Activated CD8-positive, alpha-beta memory T cell treated with anti-CD3 and anti-CD28 coated beads, Interleukin-2, amount 50 U/mL, for 24 hours (primary cell): Measurements from ENCODE around the gene ARHGEF5.
"Not testable (repeated sequence)": the region's sequence is repeated elsewhere in the genome, so short reads cannot be mapped to it uniquely, and the experiment has no call there.

Source experiments
- DNase-seq: peaks from one replicate; pipeline ENCODE4 v3.0.0-alpha.2; 2020; ENCODE audit errors: extremely low read depth

Gene ARHGEF5

DNA sequence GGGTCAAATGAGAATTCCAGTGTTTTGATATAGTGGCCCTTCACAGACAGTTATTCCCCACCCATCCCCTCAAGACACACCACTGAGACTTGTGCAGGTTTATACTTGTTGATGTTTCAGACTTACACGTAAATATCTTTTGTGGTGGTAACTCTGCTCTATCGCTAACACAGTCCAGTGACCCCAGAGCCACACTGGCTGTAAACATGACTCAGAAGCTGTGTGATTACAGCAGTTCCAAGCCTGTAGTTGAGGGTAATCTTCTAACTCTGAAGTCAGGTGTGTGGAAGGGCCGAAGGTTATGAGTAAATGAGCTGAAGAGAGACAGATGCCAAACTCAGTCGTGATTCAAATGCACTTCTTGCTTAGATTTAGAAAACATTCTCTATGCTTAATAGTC is 28.9 kb downstream of the ARHGEF5 start:
- no peak for DNase-seq

DNA sequence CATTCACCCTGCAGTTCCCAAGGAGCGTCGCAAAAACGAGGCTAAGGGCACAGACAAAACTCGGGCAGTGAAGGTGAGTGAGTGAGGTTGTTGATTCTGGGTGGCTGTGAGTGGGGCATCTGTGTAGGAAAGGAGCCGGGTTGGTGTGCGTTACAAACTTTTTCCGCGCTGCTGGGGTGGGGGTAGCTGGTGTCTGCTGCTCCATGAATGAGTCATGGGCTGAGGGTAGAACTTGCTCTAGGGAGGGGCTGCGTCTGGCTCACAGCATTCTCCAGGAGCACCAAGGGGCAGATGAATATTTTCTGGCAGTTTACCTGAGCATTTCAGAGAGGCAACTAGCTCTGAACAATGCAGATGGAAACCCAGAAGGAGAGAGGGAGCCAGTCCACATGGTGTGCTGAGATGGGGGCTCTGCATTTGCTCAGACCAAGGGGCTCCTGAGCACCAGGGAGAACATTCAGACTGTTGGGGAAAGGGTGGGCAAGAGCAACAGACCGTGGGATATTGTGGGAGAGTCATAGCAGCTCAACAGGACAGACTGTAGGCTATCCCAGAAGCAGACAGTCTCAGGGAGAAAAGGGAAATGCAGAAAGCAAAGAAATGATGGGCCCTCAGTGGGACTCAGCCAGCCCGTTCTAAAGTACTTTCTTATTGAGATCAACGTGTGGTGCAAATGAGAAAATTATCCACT is 29.5 kb downstream of the ARHGEF5 start:
- no peak for DNase-seq

DNA sequence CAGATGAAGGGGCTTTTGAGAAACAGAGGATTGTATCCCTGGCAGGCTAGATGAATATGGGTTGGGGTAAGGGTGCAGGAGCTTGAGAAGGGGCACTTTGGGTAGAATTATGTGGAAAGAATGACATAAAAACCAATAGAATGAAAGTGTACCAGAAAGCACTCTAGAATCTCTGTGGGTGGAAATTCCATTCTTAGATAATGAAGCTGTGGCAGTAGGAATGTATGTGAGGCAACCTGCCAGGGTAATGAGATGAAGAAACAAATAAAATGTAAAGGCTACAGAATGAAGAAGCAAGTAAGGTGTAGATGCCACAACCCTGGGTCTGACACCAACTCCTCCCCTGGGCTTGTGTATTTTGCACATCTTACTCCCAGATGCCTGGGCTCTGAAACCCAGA is 31.5 kb downstream of the ARHGEF5 start:
- DNase-seq, result no peak

DNA sequence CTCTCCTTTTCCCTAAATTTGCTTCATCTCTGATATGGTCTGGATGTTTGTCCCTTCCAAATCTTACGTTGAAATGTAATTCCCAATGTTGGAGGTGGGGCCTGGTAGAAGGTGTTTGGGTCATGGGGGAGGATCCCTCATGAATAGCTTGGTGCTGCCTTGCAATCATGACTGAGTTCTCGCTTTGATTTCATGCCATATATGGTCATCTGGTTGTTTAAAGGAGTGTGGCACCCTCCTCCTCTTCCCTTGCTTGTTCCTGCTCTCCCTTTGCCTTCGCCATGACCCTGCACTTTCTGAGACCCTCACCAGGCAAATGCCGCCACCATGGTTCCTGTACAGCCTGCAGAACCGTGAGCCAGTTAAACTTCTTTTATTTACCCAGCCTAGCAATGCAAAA is 33.7 kb downstream of the ARHGEF5 start:
- DNase-seq, result no peak

DNA sequence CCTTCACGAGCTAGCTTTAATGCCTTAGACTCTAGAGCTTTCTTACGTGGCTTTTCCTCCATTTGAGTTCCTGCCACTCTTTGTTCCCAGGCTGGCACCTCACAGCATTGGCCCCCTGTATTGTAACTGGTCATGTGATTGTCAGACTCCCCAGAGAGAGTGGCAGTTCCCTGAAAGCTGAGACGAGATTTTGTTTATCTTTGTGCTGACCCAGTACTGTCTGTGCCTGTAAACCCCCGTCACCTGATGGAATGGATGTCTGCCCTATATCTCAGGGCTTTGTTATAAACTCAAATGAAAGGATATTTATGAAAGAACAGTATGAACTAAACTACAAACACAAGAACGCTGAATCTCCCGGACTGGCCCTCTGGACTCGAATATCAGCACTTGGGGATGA is 35.3 kb downstream of the ARHGEF5 start:
- DNase-seq, result no peak

DNA sequence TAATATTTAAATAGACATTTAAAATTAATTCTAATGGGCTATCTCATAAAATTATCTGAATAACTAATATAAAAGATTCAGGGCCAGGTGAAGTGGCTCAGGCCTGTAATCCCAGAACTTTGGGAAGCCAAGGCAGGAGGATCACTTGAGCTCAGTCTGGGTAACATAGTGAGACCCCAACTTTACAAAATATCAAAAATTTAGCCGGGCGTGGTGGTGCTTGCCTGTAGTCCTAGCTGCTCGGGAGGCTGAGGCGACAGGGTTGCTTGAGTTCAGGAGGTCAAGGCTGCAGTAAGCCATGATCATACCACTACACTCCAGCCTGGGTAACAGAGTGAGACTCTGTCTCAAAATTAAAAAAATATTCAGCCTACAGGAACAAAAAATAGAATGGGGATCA is 35.8 kb downstream of the ARHGEF5 start:
- no peak for DNase-seq

DNA sequence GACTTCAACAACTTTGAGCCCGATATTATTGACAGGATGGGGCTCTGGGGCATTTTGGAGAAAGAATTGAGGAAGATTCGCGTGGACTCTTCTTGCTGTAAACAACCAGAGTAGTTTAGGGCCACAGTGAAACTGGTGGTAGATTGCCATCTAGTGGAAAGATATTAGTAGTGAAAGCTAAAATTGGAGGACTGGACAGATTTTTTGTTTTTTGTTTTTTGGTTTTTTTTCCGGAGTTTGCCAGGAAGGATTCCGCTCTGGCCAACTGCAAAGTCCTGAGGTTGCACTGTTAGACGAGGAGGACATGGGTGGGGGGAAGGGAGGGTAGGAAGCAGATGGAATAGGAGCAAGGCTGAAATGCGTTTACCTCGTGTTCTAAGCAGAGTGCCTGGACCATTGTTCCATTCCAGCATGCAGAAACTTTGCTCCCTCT is 36.6 kb downstream of the ARHGEF5 start:
- DNase-seq, result no peak

DNA sequence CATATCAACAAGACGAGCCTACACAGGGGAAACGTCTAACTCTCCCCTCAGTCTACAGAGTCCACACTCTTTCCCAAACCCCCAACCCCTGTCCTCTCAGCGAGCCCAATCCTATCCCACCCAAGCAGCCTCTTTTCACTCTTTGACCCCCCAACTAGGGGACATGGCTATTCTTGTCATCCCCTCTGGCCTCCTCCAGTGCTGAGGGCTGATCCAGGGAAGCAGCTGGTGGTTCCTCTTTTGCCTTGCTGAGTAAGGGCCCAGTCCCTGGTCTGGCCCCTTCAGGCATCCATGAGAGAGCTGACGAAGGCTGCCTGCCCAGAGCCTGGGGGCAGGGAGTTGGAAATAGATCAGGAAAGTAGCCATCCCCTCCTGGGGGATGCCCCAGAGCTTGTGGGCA is 41.9 kb downstream of the ARHGEF5 start:
- no peak for DNase-seq

DNA sequence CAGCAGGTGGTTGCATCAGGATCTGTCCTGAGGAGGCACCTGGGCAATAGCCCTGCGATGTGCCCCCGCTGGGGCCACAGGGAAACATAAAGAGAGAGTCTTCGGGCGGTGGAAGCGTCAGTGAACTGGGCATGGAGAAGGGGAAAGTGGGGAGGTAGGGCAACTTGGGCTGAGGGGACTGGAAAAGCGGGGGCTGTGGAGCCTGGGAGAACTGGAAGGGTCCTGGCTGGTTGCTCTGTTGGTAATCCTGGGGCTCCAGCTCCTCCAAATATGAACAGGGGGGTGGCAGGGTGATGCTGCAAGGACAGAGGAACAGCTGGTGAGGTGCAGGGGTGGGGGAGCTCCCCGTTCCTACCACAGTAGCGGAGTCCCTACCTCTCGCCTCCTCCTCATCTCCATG is 43.1 kb downstream of the ARHGEF5 start:
- no peak for DNase-seq

DNA sequence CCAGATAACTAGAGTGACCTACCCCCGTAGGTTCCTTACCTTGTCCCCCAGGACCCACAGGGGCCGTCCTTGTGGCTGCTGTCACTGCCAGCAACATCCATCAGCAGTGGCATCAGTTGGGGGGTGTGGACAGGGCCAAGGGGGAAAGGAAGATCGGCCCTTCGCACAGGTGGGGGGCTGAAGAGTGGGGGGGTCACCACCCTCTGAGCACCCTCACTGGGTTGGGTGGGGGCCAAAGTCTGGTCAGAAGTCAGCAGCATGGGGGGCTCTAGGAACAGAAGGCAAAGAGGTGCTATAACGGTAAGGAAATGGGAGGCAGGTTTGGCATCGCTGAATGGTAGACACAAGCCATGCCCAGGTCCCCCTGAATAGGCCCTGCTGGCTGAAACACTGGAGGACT is 43.7 kb downstream of the ARHGEF5 start:
- DNase-seq, result no peak

DNA sequence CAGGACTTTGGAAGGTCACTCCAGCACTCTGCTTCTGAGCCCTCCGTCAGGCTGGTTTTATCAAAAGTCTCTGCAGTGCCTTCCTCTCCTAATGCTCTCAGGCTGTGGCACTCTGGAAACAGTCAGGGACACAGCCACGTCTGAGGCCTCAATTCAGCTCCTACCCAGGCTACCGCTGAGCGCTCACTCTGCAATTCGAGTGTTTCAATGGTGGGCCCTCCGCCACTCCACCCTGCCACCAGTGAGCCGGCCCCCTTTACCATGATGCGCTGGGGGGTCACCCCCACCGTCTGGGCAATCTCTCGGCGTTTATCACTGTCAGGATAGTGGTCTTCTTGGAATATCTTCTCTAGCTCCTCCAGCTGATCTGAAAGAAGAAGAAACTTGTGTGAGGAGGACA is 44.7 kb downstream of the ARHGEF5 start:
- no peak for DNase-seq

DNA sequence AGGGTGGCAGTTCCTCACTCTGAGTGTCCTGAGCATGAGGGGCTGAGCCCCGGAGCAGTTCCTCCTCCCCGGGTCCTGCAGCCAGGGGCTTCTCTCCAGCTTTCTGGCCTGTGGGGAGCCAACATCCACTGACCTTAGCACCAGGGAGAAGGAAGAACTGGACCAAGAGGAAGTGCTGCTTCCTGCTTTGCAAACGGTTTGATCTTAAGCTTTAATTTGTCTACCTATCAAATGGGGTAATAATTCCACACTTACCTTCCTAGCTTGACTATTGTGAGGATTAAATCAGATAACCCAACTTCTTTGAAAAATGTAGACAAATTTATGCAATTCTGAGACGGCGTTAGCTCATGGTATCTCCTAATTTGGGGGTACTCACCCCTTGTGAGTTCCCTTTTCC is 46.3 kb downstream of the ARHGEF5 start:
- no peak for DNase-seq

DNA sequence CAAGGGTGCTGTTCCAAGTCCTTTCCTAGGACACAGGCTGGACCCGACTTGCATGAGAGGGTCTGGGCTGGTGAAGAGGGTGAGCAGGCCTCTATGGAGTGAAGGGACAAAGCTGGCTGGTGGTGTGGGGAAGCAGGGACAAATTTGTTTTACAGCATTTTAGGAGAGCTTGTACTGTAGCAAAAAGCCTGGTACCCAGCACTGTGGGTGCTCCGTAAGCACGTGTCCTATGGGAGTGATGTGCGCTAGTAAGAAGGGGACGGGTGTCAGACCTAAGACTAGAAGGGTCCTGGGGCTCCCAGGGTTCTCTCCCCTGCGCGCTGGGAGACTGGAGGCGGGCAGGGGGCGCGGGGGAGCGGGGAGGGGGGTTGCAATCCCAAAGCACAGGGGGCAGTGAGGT is 47.9 kb downstream of the ARHGEF5 start:
- DNase-seq, result no peak

DNA sequence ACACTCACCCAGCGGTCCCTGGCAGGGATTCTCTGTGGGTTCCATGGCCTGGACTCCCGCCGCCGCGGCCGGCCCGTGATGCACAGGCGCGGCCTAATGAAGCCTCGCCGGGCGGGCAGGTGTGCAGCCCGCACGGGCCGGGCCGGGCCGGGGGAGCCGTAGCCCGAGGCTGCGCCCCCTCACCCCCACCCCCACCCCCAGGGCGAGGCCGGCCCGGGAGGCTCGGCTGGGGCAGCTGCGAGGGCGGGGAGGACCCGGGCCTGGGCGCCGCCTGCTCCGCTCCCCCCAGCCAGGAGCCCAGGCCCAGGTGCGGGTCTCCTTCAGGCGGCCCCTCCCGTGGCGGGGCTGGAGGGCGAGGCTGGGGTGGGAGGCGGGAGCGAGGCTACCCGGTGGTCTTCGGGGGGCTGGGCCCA is 48.5 kb downstream of the ARHGEF5 start, which contains the start of gene NOBOX:
NOBOX (minus strand) TSS at position 45 of the 413 bp plus-strand sequence.
- no peak for DNase-seq

DNA sequence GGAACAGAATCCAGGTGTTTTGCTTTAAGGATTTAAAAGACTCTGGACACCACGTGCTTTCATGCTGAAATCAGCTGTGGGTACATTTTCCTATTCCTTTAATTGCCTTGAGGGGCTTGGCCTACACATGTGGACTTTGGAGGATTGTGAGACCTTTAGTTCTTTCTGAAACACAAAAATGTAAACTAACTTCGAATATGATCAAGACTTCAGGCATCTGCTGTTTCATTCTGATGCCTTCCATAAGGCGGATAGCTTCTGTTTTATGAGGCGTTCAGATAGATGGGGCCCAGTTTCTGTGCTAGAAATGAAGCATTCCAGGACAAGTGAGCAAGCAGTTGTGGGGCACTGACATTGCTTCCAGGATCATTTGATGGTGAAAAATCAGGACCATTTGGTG is 49.7 kb downstream of the ARHGEF5 start:
- no peak for DNase-seq

DNA sequence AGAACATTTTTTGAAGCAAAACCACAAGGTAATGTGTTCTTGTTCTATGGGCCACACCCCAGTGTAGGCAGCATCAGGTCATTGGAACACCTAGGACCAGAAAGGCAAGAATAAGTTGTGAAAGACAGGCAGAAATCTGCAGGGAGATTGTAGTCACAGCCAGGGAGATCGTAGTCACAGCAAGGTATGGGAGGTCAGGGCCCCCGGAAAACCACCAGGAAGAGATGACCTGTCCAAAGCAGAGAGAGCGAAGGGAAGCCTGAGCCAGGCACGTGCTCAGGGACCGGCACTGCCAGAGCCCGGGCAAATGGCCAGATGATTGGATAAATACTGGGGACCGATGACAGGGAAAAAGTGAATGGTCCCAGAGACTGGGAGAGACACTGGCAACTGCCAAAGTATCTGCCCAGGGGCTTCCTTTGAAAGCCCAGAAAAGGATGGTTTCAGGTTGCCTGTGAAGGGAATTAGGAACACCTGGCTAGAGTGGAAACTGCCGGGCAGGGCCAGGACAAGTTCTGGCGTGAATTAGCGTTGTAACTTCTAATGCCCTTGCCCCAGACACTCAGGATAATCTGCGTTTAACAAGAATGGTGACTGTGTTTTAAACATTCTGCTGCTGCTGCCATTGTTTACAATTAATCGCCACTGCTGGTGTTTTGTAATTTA is 52.2 kb downstream of the ARHGEF5 start:
- no peak for DNase-seq

DNA sequence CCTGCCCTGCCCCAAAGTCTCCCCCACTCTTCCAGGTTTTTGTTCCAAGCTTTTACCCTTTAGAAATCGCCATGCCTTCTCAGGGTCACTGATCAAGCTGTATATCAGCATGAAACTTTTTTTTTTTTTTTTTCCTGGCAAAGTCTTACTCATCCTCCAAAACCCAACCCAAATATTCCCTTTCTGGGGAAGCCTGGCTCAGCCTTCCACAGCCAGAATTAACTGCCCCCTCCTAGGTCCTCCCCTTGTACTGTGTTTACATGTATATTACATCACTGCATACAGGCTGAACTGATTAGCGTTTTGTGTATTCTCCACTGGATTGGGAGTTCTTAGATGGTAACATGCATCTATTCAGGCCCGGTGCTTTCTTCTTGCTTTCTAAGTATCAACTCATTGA is 52.9 kb downstream of the ARHGEF5 start:
- DNase-seq, result no peak

DNA sequence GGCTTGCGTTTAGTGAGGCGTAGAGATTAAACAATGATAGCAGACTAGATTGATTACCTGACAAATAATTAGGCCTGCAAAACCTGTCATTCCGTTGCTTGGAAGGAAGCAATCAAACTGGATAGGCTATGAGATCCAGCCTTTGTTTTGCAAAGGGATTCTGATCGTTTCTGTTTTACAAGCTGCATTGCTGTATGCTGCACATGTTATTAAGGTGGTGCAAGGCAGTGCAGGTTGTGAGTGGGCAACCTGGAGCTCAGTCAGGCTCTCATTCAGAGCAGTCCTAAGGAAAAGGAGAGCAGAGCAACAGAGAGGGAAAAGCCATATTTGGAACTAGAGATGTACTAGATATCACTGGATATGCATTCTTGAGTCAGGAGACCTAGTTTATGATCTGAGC is 55.2 kb downstream of the ARHGEF5 start:
- no peak for DNase-seq

DNA sequence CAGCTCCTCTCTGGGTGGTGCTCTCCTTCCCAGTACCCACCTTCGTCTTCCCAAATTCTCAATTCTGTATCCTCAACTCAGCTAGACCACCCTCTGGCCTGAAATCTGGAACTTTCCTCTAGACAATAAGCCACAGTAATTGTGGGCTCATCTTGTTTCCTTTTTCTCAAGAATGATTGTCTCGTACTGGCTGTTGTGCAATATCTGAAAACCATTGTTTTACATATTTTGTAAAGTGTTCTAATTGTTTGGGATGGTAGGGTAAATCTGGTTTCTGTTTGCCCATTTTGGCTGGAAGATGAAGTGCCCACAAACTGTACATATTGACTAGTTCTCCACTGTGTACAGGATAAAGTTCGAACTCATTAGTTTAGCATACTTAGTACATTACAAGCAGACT is 59.6 kb downstream of the ARHGEF5 start:
- no peak for DNase-seq

DNA sequence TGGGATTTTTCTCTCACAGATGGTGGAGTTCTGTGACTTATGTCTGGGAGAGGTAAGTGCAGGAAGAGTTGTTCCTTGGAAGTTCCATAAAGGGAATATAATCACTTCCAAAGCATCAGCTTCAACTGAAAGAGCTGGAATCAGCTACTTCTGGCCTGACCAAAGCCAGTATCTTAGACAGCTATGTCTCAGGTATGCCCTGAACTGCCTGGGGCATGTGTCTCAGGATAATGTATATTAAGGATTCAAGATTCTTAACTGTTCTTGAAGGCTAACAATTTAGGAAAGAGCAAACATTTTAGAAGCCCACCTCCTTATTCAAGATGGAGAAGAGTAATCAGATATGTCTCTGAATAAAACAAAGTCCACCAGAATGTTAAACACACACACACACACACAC is 60.7 kb downstream of the ARHGEF5 start:
- no peak for DNase-seq

DNA sequence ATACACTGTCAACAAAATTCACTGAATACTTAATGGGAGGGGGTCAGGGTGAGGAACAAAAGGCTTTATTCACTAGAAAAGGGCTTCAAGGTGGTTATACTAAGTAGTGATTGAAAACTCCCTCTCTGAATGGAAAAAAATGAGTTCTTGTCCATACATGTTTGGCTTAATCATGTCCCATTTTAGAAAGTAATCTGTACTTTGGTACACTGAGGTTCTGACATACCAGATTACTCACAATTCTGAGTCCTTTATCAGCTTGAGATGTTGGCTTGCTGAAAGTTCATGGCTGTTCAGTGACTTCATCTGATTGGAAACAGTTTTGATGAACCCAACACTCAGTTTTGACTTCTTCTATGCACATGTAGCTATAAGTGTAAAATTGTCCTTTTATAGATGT is 61.1 kb downstream of the ARHGEF5 start:
- DNase-seq, result no peak

DNA sequence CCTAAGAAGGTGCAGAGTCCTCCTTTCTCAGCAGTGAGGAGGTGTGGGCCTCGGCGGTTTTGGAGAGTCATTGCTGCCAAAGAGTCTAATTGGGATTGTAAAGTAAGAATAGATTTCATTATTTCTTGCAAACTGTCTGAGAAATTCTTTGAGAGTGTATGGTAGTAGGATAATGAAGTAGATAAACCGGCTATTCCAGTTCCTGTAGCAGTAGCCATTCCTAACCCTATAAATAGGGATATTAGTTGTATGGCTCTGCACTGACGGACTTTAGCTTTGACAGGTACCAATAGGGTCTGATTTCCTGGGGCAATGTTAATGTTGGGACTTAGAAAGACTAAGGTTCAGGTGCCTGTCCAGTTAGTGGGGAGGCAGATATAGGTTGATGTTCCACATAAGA is 63.7 kb downstream of the ARHGEF5 start:
- DNase-seq, result not testable (repeated sequence)

DNA sequence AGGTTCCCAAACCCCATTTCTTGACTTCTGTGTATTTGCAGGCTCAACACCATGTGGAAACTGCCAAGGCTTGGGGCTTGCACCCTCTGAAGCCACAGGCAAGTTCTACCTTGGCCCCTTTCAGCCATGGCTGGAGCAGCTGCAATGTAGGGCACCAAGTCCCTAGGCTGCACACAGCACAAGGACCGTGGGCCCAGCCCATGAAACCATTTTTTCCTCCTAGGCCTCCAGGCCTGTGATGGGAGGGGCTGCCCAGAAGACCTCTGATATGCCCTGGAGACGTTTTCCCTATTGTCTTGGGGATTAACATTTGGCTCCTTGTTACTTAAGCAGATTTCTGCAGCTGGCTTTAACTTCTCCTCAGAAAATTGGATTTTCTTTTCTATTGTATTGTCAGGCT is 72.3 kb downstream of the ARHGEF5 start:
- not testable (repeated sequence) for DNase-seq

DNA sequence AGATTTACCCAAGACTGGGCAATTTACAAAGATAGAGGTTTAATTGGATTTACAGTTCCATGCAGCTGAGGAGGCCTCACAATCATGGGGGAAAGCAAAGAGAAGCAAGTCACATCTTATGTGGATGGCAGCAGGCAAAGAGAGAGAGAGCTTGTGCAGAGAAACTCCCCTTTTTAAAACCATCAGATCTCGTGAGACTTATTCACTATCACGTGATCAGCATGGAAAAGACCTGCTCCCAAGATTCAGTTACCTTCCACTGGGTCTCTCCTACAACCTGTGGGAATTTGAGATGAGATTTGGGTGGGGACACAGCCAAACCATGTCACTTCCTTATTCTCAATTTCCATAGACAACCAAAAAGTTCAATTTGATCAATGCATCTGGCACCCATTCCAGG is 73.2 kb downstream of the ARHGEF5 start:
- DNase-seq, result no peak
